ENCODE measurements around the gene MCM3. TPM values are rescaled to one million over a fixed set of nuclear protein-coding genes. Genes with fewer than 3 reads are reported as not detected.

MCM3 gene
- 16.5 and 74.5 TPM in 2 replicates for total RNA-seq

DNA sequence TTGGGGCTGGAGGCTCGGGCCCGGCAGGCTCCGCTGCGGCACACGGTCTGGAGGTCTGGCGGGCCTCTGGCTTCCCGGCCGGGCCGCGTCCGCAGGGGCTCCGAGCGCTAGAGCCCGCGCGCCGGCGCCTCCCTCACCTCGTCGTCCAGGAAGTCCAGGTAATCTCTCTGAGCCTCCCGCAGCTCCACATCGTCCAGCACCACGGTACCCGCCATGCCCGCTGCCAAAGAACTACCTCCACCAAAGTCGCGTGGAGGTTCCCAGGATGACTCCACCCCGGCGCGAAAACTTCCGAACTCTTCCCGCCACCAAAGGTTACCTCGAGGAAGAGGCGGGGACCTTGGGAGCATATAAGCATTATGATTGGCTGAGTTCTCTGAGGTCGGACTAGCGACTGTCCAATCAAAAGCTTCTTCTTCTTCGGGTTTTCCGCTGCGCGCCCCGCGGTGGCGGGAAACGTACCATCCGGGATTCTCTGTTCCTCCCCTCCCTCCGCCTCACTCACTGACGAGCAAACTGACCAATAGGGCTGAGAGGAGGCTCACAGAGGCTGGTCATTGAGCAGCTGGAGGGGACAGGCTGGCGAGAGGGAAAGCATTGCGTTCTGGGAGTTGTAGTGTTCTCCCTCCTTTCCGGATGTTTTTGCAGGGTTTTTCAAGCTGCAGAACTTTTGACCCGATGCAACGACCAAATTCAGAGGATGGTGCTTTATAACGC, at the start of gene MCM3:
Gene MCM3, minus strand, starts transcription at position 283 of the 717 bp plus-strand sequence. Its CDS starts 68 bp downstream, at position 215.

DNA sequence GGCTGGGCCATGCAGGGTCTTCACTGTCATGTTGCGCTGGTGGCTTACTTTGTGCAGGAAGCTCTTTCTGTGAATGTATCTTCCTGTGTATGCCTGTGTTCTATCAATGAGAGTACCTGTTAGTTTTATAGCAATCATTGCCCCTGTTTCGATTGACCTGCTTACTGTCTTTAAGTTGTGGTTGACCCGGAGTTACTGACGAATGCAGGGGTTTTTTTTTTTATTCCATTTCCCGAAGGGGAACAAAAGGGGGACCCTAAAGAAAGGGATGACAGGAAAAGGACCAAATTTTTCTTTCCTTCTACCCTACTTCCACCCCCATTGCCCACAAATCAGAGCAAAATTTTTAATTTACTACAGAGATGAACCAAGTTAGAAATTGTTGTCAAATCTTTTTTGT, 40.1 kb downstream of the MCM3 start, which contains the start of gene IL17F:
Gene IL17F, minus strand, starts transcription at position 101 of the 400 bp plus-strand sequence. Its CDS starts 71 bp downstream, at position 30.

Other genes starting within 250 kb of the MCM3 start
- not detected in 2 replicates for gene PKHD1, start 197.1 kb downstream of the MCM3 start, total RNA-seq
- gene IL17A, start 98.4 kb downstream of the MCM3 start, total RNA-seq, result not detected in 2 replicates
- gene IL17F, start 40.2 kb downstream of the MCM3 start, total RNA-seq, result not detected in 2 replicates
- gene PAQR8, start 77.4 kb upstream of the MCM3 start, total RNA-seq, result 6.5 and 7.1 TPM in 2 replicates
- 21.8 and 37.1 TPM in 2 replicates for gene EFHC1, start 135.6 kb upstream of the MCM3 start, total RNA-seq